GM19463 (cell line): Measurements from ENCODE around the gene GIT1.
A peak's percentile ranks its signal among the peaks of the same experiment; 100 is the strongest.

ENCODE experiments used
- ATAC-seq: cut with Tn5 transposase; IDR thresholded peaks from one replicate; pipeline ENCODE4 v1.9.1; 2021; ENCODE audit warnings: mild to moderate bottlenecking, moderate library complexity; ENCODE audit not compliant: unreplicated experiment

GIT1 gene

GRCh38 chr17:29616300-29617048 is 27.0 kb upstream of the GIT1 start:
- ATAC-seq: no peak

GRCh38 chr17:29615492-29616299 is 26.2 kb upstream of the GIT1 start:
- peak; percentile 58 for ATAC-seq

- ATAC-seq: no peak
These were observed 25.6 kb upstream of the GIT1 start for GRCh38 chr17:29615048-29615385.

GRCh38 chr17:29614349-29615047 is 25.1 kb upstream of the GIT1 start:
- no peak for ATAC-seq

GRCh38 chr17:29613856-29614255 is 24.4 kb upstream of the GIT1 start:
- ATAC-seq: no peak

GRCh38 chr17:29613352-29613837 is 23.9 kb upstream of the GIT1 start:
- ATAC-seq: peak; percentile 39

GRCh38 chr17:29612404-29613280 is 23.2 kb upstream of the GIT1 start:
- no peak for ATAC-seq

GRCh38 chr17:29612094-29612403 is 22.6 kb upstream of the GIT1 start:
- ATAC-seq: no peak

- no peak for ATAC-seq
These were observed 22.1 kb upstream of the GIT1 start for GRCh38 chr17:29611351-29612093.

GRCh38 chr17:29610395-29610794 is 20.9 kb upstream of the GIT1 start:
- ATAC-seq: no peak

- ATAC-seq: no peak
These were observed 19.5 kb upstream of the GIT1 start for GRCh38 chr17:29608986-29609385.

GRCh38 chr17:29607557-29608195 is 18.2 kb upstream of the GIT1 start:
- ATAC-seq: no peak

GRCh38 chr17:29603109-29603674 is 13.7 kb upstream of the GIT1 start:
- ATAC-seq: no peak

- ATAC-seq: no peak
These were observed 8.1 kb upstream of the GIT1 start for GRCh38 chr17:29597361-29598172.

GRCh38 chr17:29596811-29597210 is 7.4 kb upstream of the GIT1 start:
- no peak for ATAC-seq

- ATAC-seq: no peak
These were observed 6.7 kb upstream of the GIT1 start for GRCh38 chr17:29595943-29596774.

- ATAC-seq: no peak
These were observed 5.9 kb upstream of the GIT1 start for GRCh38 chr17:29595107-29595942.
